ENCODE results near the gene SARNP. TPM values are rescaled to one million over a fixed set of nuclear protein-coding genes. Genes with fewer than 3 reads are reported as not detected.

The SARNP gene
- total and polyA plus RNA-seq, 10 of the 15 experiments (the other 5 are each of a cell fraction or from before 2014, with no cell fraction given), result 77.6 to 445 (median 188) TPM

- ATAC-seq (no peak), DNase-seq (ENCODE audit: low read depth, low spot score) (no peak), FAIRE-seq (no peak)
- ChIA-PET POLR2A (interaction anchor here (0.6 to 2.0 kb wide), 4 partner anchors 10 to 220 kb away, joined by 3 to 9 read pairs (median 4); partner anchors contain the start of gene GDF11), SMC1A (ENCODE audit: uncharacterized antibody, unreplicated experiment) (interaction anchor here (0.6 to 1.4 kb wide), 5 partner anchors 16 to 57 kb away, joined by 3 to 7 read pairs (median 4); no protein-coding TSS in a partner anchor), CTCF (interaction anchor here (0.7 to 1.8 kb wide), 7 partner anchors 8 to 993 kb away, joined by 3 to 7 read pairs (median 3); no protein-coding TSS in a partner anchor), RAD21 (ENCODE audit: unreplicated experiment) (interaction anchor here (0.7 kb wide), 1 partner anchor 14 kb away, joined by 3 read pairs; no protein-coding TSS in a partner anchor)
- no peak overlapping the region for H3K4me2 ChIP-seq (ENCODE audit: control insufficient read depth, insufficient read depth)
- H3K9me3 ChIP-seq (replicated peaks; ENCODE audit: control insufficient read depth, insufficient read depth, low read length), result no peaks in the 10 kb centered on the region; the same call in 2 of the 3 replicates
- no peak overlapping the region for H3K4me3 ChIP-seq
- no peaks in the 10 kb centered on the region for H4K20me1 ChIP-seq (ENCODE audit: control insufficient read depth, insufficient read depth)
- in situ Hi-C loops (cut with MboI) (no loop called here), intact Hi-C loops (cut with micrococcal nuclease; ENCODE audit: unreplicated experiment) (no loop called here)
- H3K79me2 ChIP-seq (ENCODE audit: control insufficient read depth, insufficient read depth, low read length), result no peaks in the 10 kb centered on the region
- WGBS (ENCODE audit: insufficient coverage, insufficient replicate concordance, low lambda C conversion rate, missing lambda C conversion rate), result 64% methylated on average over 2 of the region's 2 CpGs
- no TSS peak for BruUV-seq (replicated peaks)
- no peak for TF ChIP-seq HDAC6 (IDR thresholded peaks at IDR 0.05; ENCODE audit: unreplicated experiment)
- TF ChIP-seq PKNOX1 (IDR thresholded peaks at IDR 0.05), result no peak
- TF ChIP-seq MTA3 (IDR thresholded peaks at IDR 0.05; ENCODE audit: borderline replicate concordance, low read length), result no peak
- no peak for TF ChIP-seq LARP7 (IDR thresholded peaks at IDR 0.05)
- TF ChIP-seq HCFC1 (IDR thresholded peaks at IDR 0.05; ENCODE audit: low read length), result no peak
- no peak for TF ChIP-seq IRF5 (IDR thresholded peaks at IDR 0.05; ENCODE audit: borderline replicate concordance)
- TF ChIP-seq MAX (IDR thresholded peaks at IDR 0.05; ENCODE audit: low read depth, low read length), result no peak
- H3K4me1 ChIP-seq (ENCODE audit: control insufficient read depth, insufficient read depth, low read length), result no peaks in the 10 kb centered on the region
- no peak overlapping the region for H3K27ac ChIP-seq (ENCODE audit: control insufficient read depth, insufficient read depth)
- no peak overlapping the region for H3K9ac ChIP-seq (ENCODE audit: control insufficient read depth, insufficient read depth, low read length)
- H3K36me3 ChIP-seq (ENCODE audit: control insufficient read depth in 2 of 2, insufficient read depth in 2 of 2, low read length in 1 of 2), result peaks cover 18 to 39% of the 10 kb centered on the region in 2 experiments
- no peak overlapping the region for H2AFZ ChIP-seq (ENCODE audit: control insufficient read depth, low read depth, low read length)
- no peaks in the 10 kb centered on the region for H3K27me3 ChIP-seq (replicated peaks in 1 of 2; ENCODE audit: control insufficient read depth in 2 of 2, insufficient read depth in 2 of 2, low read length in 1 of 2)
Measured at GRCh38 chr12:55755246-55755645, 62.3 kb downstream of the SARNP start.

Data from GM12878 (cell line).